Measurements from ENCODE around the gene GCNA.

The GCNA gene, protein sequence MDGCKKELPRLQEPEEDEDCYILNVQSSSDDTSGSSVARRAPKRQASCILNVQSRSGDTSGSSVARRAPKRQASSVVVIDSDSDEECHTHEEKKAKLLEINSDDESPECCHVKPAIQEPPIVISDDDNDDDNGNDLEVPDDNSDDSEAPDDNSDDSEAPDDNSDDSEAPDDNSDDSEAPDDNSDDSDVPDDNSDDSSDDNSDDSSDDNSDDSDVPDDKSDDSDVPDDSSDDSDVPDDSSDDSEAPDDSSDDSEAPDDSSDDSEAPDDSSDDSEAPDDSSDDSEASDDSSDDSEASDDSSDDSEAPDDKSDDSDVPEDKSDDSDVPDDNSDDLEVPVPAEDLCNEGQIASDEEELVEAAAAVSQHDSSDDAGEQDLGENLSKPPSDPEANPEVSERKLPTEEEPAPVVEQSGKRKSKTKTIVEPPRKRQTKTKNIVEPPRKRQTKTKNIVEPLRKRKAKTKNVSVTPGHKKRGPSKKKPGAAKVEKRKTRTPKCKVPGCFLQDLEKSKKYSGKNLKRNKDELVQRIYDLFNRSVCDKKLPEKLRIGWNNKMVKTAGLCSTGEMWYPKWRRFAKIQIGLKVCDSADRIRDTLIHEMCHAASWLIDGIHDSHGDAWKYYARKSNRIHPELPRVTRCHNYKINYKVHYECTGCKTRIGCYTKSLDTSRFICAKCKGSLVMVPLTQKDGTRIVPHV

DNA sequence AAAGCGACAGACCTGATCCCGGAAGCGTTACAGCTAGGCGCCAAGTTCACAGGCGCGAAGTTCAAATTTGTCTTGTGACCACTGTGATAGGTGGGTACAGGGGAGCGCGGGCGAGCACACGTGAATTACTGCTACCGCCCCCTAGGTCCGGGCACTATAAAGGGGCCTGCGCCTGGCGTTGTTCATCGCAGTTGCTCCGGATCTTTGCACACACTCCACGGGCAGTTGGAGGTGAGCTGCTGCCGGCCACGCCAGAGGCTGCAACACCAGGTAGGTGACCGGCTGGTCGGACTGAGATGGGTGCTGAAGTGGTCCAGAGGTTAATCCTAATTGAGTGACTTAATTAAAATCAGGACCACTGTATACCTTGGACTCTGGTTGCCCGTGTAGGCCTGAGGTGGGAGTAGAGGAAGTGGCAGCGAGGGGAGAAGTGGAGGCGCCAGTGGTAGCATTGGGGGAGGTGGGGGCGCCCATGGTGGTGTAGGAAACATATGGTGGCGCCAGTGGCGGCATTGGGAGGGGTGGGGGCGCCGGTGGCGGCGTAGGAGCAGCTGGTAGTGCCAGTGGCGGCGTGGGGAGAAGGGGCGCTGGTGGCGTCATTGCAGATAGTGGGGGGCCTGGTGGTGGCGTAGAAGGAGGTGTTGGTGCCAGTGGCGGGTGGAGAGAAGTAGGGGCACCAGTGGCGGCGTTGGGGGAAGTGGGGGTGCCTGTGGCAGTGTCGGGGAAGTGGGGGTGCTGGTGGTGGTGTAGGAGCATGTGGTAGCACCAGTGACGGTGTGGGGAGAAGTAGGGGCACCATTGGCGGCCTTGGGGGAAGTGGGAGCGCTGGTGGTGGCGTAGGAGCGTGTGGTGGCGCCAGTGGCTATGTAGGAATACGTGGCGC, at the start of gene GCNA:
GCNA (plus strand) TSS at position 185 of the 883 bp plus-strand sequence. CDS start 2,385 bp downstream, outside the sequence.
- no peak for DNase-seq

GRCh38 chrX:71532078-71532752, 46.0 kb upstream of the GCNA start:
- peak; percentile 62 for DNase-seq

- peak; percentile 99 for DNase-seq
Observed at GRCh38 chrX:71532753-71533425, 45.3 kb upstream of the GCNA start, which contains the start of gene OGT. Gene OGT (plus strand): TSS chrX:71533104. CDS start chrX:71533300, 196 bp downstream.

DNA sequence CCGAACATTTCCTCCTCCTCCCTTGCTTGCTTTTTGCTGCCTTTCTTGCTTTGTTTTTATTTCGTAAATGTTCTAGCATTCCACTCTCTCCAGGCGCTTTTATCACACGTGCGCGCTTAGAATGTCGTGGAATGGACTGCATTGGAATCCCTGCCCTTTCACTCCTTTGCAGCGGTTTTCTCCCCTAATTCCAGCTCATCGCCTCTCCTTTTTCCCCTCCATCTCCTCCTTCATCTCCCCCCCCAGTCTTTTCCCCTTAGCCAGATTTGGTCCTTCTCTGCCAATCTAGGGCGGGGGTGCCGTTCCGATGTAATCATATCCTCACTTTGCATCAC, 44.8 kb upstream of the GCNA start:
- no peak for DNase-seq

DNA sequence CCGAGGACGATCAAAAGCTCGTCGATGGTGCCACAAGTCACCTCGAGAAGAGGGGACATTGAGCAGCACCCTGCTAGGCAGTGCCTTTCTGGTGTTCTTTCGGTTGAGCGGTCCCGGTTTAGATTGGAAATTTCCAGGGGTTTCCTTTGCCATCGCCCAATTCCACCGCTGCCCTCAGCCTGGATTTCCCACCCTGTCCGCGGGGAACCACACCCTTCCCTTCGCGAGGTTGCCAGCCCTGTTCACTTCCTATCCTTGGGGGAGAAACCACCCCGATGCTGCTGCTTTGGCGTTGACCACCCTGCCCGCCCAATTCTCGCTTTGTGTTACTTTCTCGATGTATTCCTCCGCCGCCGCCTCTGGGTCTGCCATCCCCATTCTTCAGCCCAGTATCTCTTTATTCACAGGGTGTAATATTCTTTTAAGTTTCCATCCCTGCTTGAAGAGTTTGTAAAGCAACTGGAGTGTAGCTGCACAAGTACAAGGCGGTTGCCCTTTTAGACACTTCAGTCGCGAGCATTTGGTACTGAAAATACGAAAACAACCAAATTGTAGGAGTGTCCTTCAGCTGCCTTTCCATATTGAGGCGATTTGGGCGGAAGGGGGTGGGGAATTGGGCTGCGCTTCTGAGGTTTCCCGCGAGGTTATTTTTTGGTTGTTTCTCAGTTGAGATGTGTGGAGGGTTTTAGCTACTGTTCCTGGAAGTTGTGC, 44.2 kb upstream of the GCNA start:
- DNase-seq: peak; percentile 65

- DNase-seq: peak; percentile 35
Observed at GRCh38 chrX:71534773-71535544, 43.3 kb upstream of the GCNA start.

DNA sequence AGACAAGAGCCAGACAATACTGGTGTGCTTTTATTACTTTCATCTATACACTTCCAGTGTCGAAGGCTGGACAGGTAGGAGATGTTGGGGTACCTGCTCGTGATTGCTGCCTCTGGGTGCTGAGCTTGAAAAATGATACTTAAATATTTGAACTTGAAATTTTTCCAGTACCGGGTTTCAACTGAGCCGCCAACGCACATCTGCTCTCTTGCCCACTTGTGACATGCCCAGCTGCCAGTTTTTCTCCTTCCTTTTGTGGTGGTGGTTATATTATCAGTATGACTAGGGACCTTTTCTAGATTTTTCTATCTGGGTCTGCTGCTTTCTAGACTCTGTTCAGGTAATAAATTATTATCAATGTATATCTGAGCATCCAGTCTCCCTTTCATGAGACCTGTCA, 42.0 kb upstream of the GCNA start:
- DNase-seq: no peak

DNA sequence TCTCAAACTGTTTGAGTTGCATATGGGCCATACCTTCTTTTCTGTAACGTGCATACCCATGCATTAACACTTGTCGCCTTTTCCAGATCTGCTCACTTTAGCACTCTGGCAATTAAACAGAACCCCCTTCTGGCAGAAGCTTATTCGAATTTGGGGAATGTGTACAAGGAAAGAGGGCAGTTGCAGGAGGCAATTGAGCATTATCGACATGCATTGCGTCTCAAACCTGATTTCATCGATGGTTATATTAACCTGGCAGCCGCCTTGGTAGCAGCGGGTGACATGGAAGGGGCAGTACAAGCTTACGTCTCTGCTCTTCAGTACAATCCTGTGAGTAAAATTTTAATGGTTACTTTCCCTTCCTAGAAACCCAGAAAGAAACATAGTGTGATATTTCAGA, 40.5 kb upstream of the GCNA start:
- no peak for DNase-seq

DNA sequence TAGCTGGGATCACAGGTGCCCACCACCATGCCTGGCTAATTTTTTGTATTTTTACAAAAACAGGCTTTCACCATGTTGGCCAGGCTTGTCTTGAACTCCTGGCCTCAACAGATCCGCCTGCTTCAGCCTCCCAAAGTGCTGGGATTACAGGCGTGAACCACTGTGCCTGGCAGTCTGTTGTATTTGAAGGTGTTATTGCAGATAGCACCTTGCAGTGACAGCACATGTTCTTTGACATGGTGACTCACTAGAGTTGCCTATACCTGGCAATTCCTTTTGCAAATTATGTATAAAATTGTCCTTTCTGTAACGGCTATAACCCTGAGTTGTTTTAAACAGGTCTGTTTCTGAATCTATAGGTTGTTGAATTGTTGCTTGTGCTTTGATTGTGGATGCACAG, 37.4 kb upstream of the GCNA start:
- DNase-seq: peak; percentile 11

DNA sequence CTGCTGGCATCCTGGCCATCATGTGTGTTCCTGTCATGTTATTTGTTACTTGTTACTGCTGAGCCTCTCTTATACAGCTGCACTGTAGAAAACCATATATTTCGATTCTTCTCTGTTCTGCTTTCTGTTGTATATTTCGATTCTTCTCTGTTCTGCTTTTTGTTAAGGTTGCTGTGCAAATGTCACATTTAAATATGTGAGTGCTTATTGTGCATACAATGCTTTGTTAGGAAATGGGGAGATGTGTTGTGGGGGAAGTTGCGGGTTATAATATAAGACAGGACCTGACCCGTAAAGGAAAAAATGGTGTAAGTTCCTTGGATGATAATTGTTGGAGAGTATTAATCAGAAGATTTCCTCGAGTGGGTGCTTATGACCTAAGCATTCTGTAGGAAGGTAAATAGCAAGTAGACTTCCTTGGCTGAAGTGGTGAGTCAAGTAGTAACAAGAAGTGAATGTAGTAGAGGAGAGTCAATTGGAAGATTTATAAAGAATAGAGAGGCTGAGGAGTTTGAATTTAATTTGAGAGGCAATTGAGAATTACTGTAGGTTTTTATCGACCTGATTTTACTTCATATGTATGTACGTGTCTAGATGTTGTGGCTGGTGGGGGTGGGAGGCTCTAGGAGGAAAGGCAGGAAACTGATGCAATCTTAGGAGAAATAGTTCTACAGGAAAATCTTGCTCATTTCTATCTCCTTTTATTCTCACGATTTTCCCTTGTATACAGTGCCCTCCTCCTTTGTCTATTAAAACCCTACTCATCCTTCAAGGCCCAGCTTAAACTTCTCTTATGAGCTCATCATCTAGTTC, 36.8 kb upstream of the GCNA start:
- DNase-seq: peak; percentile 21

DNA sequence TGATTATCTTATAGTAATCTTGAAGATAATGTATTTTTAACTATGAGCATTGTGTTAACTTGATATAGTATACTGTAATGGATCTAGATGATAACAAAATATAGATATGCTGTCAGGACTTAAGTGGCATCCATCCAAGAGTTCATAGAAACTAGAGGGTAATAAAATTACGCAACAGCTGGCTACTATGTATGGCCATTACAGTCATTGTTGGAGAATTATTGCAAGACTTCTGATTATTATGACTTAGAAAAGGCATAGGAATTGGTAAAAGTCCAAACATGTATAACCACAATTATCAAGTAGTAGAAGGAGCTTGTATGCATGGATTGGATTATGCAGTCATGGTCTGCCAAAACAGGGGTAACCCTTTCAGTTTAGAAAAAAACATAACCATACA, 35.8 kb upstream of the GCNA start:
- DNase-seq: peak; percentile 19

DNA sequence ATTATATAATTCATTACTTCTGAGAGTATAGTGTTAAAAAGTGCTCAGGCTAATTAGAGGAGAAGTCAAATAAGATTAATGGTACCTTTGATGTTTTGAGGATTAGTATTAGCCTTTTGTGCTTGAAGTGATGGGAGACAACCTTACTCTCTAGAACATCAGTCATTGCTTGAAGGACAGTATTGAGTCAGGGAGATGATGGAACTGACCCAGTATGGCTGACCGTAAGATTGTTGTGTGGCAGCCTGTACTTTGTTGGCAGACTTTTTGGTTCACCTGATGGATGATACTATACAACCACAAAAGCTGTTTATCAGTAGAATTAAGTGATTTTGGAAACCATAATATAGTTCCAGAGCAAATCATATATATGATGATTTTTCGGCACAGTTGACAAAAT, 35.4 kb upstream of the GCNA start:
- DNase-seq: peak; percentile 50

DNA sequence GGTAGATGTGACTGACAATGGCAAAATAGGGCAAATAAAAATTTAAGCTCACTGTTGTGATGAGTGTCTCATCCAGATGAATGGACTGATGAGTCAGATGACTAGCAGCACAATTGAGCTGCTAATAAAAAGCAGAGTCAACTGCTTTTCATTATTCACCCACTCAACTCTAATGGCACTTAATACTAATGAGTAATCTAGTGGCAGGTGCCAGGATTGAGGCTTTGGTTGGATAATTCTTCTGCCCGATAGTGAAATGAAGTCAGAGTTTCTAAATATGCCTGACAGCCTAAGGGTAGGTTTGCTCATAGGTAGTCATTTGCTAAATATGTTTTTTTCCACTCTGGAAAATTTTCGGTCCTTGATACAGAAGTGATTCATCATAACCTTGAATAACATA, 34.9 kb upstream of the GCNA start:
- DNase-seq: peak; percentile 80

- no peak for DNase-seq
Observed at GRCh38 chrX:71545364-71545763, 32.9 kb upstream of the GCNA start.

- no peak for DNase-seq
Observed at GRCh38 chrX:71546879-71547278, 31.4 kb upstream of the GCNA start.

DNA sequence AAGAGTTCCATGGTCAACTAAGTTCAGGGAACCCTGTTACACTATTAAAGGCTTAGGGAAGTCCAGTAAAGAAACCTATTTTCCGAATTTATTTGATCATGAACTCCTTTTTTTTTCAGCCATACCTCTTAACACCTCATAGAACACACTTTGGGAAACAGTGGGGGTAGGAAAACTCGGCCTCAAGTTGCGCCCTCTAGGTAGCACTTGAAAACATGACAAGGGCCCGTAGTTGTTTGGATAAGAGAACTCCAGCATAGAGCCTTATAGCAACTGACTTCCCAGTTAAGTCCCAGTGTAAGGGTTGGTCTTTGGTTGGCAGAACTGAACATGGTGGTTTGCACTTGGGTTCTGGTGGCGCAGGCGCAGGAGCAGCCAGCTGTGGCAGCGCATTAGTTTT, 30.9 kb upstream of the GCNA start:
- no peak for DNase-seq

GRCh38 chrX:71549986-71550385, 28.3 kb upstream of the GCNA start:
- DNase-seq: no peak

DNA sequence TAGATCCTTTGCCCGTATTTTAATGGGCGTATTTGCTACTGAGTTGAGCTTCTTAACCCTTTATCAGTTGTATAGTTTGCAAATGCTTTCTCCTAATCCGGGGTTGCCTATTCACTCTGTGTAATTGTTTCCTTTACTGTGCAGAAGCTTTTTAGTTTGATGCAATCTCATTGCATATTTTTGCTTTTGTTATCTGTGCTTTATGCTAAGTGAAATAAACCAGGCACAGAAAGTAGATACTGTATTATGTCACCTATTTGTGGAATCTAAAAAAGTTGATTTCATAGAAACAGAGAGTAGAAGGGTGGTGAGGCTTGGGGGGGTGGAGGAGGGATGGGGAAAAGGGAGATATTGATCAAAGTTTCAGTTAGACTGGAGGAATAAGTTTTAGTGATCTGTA, 27.7 kb upstream of the GCNA start:
- DNase-seq: no peak

DNA sequence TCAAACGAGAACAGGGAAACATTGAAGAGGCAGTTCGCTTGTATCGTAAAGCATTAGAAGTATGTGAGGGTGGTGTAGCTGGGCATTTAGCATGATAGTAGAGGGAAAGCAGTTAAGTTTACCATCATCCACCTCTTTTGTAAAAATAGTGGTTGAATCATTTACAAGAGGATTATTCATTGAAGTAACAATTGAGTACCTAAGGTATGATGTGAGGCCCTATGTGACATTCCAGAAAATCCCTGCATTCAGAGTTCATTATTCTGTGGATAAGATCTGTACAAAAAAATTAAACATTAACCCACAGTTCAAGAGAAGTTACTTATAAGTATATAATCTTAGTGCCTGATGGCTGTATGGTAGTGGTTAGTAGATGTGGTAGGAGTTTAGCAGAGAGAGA, 22.2 kb upstream of the GCNA start:
- DNase-seq: no peak

DNA sequence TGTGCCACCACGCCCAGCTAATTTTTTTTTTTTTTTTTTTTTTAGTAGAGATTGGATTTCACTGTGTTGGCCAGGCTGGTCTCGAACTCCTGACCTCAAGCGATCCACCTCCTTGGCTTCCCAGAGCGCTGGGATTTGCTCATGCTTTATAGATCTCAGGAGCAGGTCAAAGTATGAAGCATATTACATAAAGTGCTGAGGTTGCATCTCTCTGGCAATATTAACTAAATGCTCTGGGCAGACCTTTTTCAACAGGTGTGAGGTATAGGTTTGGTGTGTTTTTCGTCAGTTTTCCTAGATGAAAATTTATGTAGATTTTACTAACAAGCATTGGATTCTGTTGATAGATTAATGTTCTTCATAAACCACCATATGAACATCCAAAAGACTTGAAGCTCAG, 19.3 kb upstream of the GCNA start:
- DNase-seq: no peak

Measured in DMS53 (cell line).